ENCODE measurements around the gene SNAI3.

- peak in 1 of 7 experiments; percentile 10 for TF ChIP-seq CTCF (IDR thresholded peaks at IDR 0.05)
- TF ChIP-seq POLR2AphosphoS5 (IDR thresholded peaks at IDR 0.05), result peak; percentile 85 to 94 (median 92)
- peak in 2 of 4 donors; percentile 32 to 69 for TF ChIP-seq POLR2A (IDR thresholded peaks at IDR 0.05)
These were observed 23.3 kb downstream of the SNAI3 start, which contains the start of gene MVD for GRCh38 chr16:88662843-88663606.

All from stomach (tissue), 4 donors.